GM11168 (cell line): ENCODE measurements around the gene PRR33.

Experiments used
- in situ Hi-C: fragments of 300-500 bp; cut with MboI; formaldehyde crosslinking; loops from one replicate; pipeline ENCODE4 v1.12.0; 2022; ENCODE audit warnings: low sequenced_read_pairs; ENCODE audit not compliant: unreplicated experiment

Gene PRR33

GRCh38 chr11:1918436-1919315 lies 27.0 kb upstream of the PRR33 start:
- in situ Hi-C loops: loop anchor here (5.0 kb wide), 1 partner anchor 66 kb away; the partner anchor contains the start of gene LSP1

- in situ Hi-C loops: loop anchor here (5.0 kb wide), 1 partner anchor 65 kb away; the partner anchor contains the start of gene LSP1
Observed at GRCh38 chr11:1917523-1918435, 26.1 kb upstream of the PRR33 start.

GRCh38 chr11:1916986-1917522 lies 25.4 kb upstream of the PRR33 start:
- in situ Hi-C loops: loop anchor here (5.0 kb wide), 1 partner anchor 65 kb away; the partner anchor contains the start of gene LSP1

- in situ Hi-C loops: loop anchor here (5.0 kb wide), 1 partner anchor 64 kb away; the partner anchor contains the start of gene LSP1
Observed at GRCh38 chr11:1916132-1916985, 24.7 kb upstream of the PRR33 start.

GRCh38 chr11:1915795-1916131 lies 24.1 kb upstream of the PRR33 start:
- in situ Hi-C loops: loop anchor here (5.0 kb wide), 1 partner anchor 63 kb away; the partner anchor contains the start of gene LSP1

- in situ Hi-C loops: no loop called here
Observed at GRCh38 chr11:1913271-1914060, 21.8 kb upstream of the PRR33 start.

- in situ Hi-C loops: no loop called here
Observed at GRCh38 chr11:1912289-1912878, 20.7 kb upstream of the PRR33 start.

- in situ Hi-C loops: no loop called here
Observed at GRCh38 chr11:1909524-1909923, 17.8 kb upstream of the PRR33 start.

- in situ Hi-C loops: no loop called here
Observed at GRCh38 chr11:1908618-1909017, 16.9 kb upstream of the PRR33 start.

GRCh38 chr11:1906611-1907423 lies 15.1 kb upstream of the PRR33 start:
- in situ Hi-C loops: no loop called here

- in situ Hi-C loops: no loop called here
Observed at GRCh38 chr11:1906181-1906580, 14.5 kb upstream of the PRR33 start.

- in situ Hi-C loops: loop anchor here (5.0 kb wide), 1 partner anchor 43 kb away; no protein-coding TSS in a partner anchor
Observed at GRCh38 chr11:1899686-1900085, 8.0 kb upstream of the PRR33 start.

GRCh38 chr11:1899090-1899489 lies 7.4 kb upstream of the PRR33 start:
- in situ Hi-C loops: loop anchor here (5.0 kb wide), 1 partner anchor 43 kb away; no protein-coding TSS in a partner anchor

- in situ Hi-C loops: loop anchor here (5.0 kb wide), 1 partner anchor 45 kb away; no protein-coding TSS in a partner anchor
Observed at GRCh38 chr11:1896923-1897322, 5.2 kb upstream of the PRR33 start.

GRCh38 chr11:1896468-1896867 lies 4.8 kb upstream of the PRR33 start:
- in situ Hi-C loops: loop anchor here (5.0 kb wide), 1 partner anchor 46 kb away; no protein-coding TSS in a partner anchor

- in situ Hi-C loops: loop anchor here (5.0 kb wide), 1 partner anchor 48 kb away; no protein-coding TSS in a partner anchor
Observed at GRCh38 chr11:1894759-1895158, 3.1 kb upstream of the PRR33 start.
